GM23338 (cell line): ENCODE results near the gene TAOK2. TPM values are rescaled to one million over a fixed set of nuclear protein-coding genes. Genes with fewer than 3 reads are reported as not detected.

Experiments
- ATAC-seq: fragments of 200-7000 bp; cut with Tn5 transposase; 3 replicates; pipeline ENCODE4 v1.9.1; 2020
- DNase-seq: peaks from one replicate; pipeline ENCODE4 v3.0.0-alpha.2; 2015; ENCODE audit warnings: low spot score
- H2AFZ ChIP-seq: fragments of 200-600 bp; sonication (generic); 2 replicates; pipeline ENCODE4 v1.8.0; 2016; ENCODE audit warnings: antibody characterized with exemption, mild to moderate bottlenecking, moderate library complexity
- H3F3A ChIP-seq: fragments of 200-600 bp; sonication (generic); replicated peaks from 2 replicates; pipeline ENCODE4 v1.8.0; 2017; ENCODE audit warnings: antibody characterized with exemption, mixed run types, low read depth
- H3K27ac ChIP-seq: fragments of 200-600 bp; sonication (generic); 2 replicates; pipeline ENCODE4 v1.6.1; 2016; ENCODE audit warnings: low read depth
- H3K27me3 ChIP-seq: fragments of 200-600 bp; sonication (generic); 2 replicates; pipeline ENCODE4 v1.8.0; 2016; ENCODE audit warnings: mild to moderate bottlenecking, mixed run types, moderate library complexity; ENCODE audit not compliant: insufficient read depth
- H3K36me3 ChIP-seq: fragments of 200-600 bp; sonication (generic); 2 replicates; pipeline ENCODE4 v1.8.0; 2016; ENCODE audit warnings: mild to moderate bottlenecking; ENCODE audit not compliant: insufficient read depth
- H3K4me1 ChIP-seq: fragments of 200-600 bp; sonication (generic); 2 replicates; pipeline ENCODE4 v1.8.0; 2016; ENCODE audit warnings: mild to moderate bottlenecking, moderate library complexity; ENCODE audit not compliant: insufficient read depth
- H3K4me2 ChIP-seq: fragments of 200-600 bp; sonication (generic); 2 replicates; pipeline ENCODE4 v1.7.1; 2017; ENCODE audit warnings: mixed run types
- H3K4me3 ChIP-seq: fragments of 200-600 bp; sonication (generic); 2 replicates; pipeline ENCODE4 v1.6.1; 2016; ENCODE audit warnings: mixed run types
- H3K79me2 ChIP-seq: fragments of 200-600 bp; sonication (generic); replicated peaks from 2 replicates; pipeline ENCODE4 v1.8.0; 2017; ENCODE audit warnings: mild to moderate bottlenecking; ENCODE audit not compliant: insufficient read depth
- H3K9me2 ChIP-seq: fragments of 200-600 bp; sonication (generic); 2 replicates; pipeline ENCODE4 v1.8.0; 2017; ENCODE audit not compliant: insufficient read depth
- H4K20me1 ChIP-seq: fragments of 200-600 bp; sonication (generic); replicated peaks from 2 replicates; pipeline ENCODE4 v1.8.0; 2017; ENCODE audit warnings: mild to moderate bottlenecking; ENCODE audit not compliant: insufficient read depth
- H3K27ac Mint-ChIP-seq: 2 replicates; pipeline ENCODE4 v1.8.0; 2020; ENCODE audit warnings: inconsistent platforms, mild to moderate bottlenecking, moderate library complexity, mixed read lengths
- H3K27me3 Mint-ChIP-seq: 3 replicates; pipeline ENCODE4 v1.8.0; 2022; ENCODE audit warnings: low read depth, mild to moderate bottlenecking, moderate library complexity, mixed read lengths, inconsistent platforms; ENCODE audit not compliant: insufficient read depth, poor library complexity
- H3K36me3 Mint-ChIP-seq: 3 replicates; pipeline ENCODE4 v1.8.0; 2021; ENCODE audit warnings: low read depth, mild to moderate bottlenecking, inconsistent platforms, moderate library complexity, mixed read lengths
- H3K4me1 Mint-ChIP-seq: 3 replicates; pipeline ENCODE4 v1.8.0; 2020; ENCODE audit warnings: mild to moderate bottlenecking, inconsistent platforms, mixed read lengths
- H3K4me3 Mint-ChIP-seq: 3 replicates; pipeline ENCODE4 v1.8.0; 2021; ENCODE audit warnings: moderate library complexity, mild to moderate bottlenecking, inconsistent platforms, mixed read lengths
- H3K9me3 Mint-ChIP-seq: 3 replicates; pipeline ENCODE4 v1.8.0; 2020; ENCODE audit warnings: moderate library complexity, mild to moderate bottlenecking, inconsistent platforms, mixed read lengths
- EZH2 ChIP-seq: fragments of 200-600 bp; sonication (generic); IDR thresholded peaks from one replicate; pipeline ENCODE4 v1.8.0; 2017; ENCODE audit warnings: antibody characterized with exemption, mild to moderate bottlenecking, low read depth; ENCODE audit not compliant: unreplicated experiment
- polyA plus RNA-seq: library from polyadenylated mRNA; unstranded; fragments of >200 nt; fragmentation: Nextera tagmentation; extraction: Ambion mirVana; gene quantifications from 2 replicates; pipeline ENCODE4 v1.2.1, GENCODE V29; 2016
- total RNA-seq: library from RNA; depleted of rRNA; stranded (reverse); fragments of >200 nt; shearing (Covaris generic); gene quantifications from 2 replicates; pipeline ENCODE4 v1.2.3, GENCODE V29; 2014
- TF ChIP-seq, protein P1 (sequence below): IDR thresholded peaks from 2 replicates; pipeline ENCODE4 v1.6.1; 2016; ENCODE audit warnings: antibody characterized with exemption
- TF ChIP-seq, protein P2 (sequence below), 2 experiments: fragments of 200-600 bp in 1 of 2; sonication (generic) in 1 of 2; conservative IDR thresholded peaks; 2 replicates each; pipeline versions ENCODE4 v1.5.1 to v1.6.1; 2016 to 2017; ENCODE audit warnings: antibody characterized with exemption in 2 of 2, low read depth in 2 of 2, mild to moderate bottlenecking in 2 of 2, moderate library complexity in 1 of 2
- TF ChIP-seq, protein P3 (sequence below): IDR thresholded peaks from one replicate; pipeline ENCODE4 v1.6.1; 2018; ENCODE audit warnings: antibody characterized with exemption; ENCODE audit not compliant: unreplicated experiment

TAOK2 gene
- total and polyA plus RNA-seq, 2 experiments from 2014 or later = 8.8 to 45.2 TPM

DNA sequence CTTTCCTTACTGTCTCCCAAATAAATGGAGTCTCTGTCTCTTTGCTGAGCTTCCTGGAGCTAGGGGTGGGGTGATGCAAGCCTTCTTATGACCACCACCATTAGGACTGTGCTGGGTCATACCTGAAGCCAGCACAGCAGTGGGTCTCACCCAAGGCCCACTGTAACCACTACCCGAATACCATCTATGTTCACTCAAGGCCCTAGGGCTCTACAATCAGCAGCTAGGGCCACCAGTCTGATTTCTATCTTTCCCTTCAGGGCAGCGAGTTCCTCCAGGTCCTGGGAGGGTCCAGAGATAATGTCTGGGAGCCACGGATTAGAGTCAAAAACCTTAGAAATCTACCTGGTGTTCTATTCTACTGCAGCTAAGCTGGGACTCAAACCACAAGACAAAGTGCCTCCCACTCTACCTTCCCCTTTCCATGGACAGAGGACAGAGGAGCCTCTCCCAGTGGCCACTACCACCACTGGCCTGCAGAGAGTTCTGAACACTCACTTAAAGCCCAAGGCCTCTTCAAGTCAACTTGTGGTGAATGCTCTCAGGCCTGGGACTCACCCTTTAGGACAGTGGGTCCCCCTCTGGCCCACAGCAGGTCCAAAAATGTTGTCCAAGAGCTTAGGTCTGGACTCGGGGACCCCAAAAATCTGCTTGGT is 22.7 kb upstream of the TAOK2 start:
- Mint-ChIP-seq H3K27me3 (peaks cover 7% of the 10 kb centered on the region), H3K4me1 (peaks cover 8% of the 10 kb centered on the region; the same call in 2 of the 3 replicates), H3K4me3 (no peak overlapping the region), H3K36me3 (no peaks in the 10 kb centered on the region), H3K9me3 (peaks cover 3% of the 10 kb centered on the region; the same call in 2 of the 3 replicates), H3K27ac (no peak overlapping the region)
- DNase-seq (no peak), ATAC-seq (no peak)
- 0 out of 2 replicates have a peak, but pooled peaks cover 4% of the 10 kb centered on the region for H3K4me1 ChIP-seq
- no peaks in the 10 kb centered on the region for H3F3A ChIP-seq
- no peak overlapping the region for H3K4me2 ChIP-seq
- H2AFZ ChIP-seq = no peak overlapping the region
- H3K27ac ChIP-seq = no peak overlapping the region
- no peak overlapping the region for H3K4me3 ChIP-seq
- H3K9me2 ChIP-seq = no peaks in the 10 kb centered on the region
- TF ChIP-seq, protein P1, sequence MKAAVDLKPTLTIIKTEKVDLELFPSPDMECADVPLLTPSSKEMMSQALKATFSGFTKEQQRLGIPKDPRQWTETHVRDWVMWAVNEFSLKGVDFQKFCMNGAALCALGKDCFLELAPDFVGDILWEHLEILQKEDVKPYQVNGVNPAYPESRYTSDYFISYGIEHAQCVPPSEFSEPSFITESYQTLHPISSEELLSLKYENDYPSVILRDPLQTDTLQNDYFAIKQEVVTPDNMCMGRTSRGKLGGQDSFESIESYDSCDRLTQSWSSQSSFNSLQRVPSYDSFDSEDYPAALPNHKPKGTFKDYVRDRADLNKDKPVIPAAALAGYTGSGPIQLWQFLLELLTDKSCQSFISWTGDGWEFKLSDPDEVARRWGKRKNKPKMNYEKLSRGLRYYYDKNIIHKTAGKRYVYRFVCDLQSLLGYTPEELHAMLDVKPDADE = no peak
- TF ChIP-seq EZH2 = no peak
- no peaks in the 10 kb centered on the region for H3K79me2 ChIP-seq
- H3K36me3 ChIP-seq = no peaks in the 10 kb centered on the region
- no peaks in the 10 kb centered on the region for H4K20me1 ChIP-seq
- no peaks in the 10 kb centered on the region for H3K27me3 ChIP-seq

DNA sequence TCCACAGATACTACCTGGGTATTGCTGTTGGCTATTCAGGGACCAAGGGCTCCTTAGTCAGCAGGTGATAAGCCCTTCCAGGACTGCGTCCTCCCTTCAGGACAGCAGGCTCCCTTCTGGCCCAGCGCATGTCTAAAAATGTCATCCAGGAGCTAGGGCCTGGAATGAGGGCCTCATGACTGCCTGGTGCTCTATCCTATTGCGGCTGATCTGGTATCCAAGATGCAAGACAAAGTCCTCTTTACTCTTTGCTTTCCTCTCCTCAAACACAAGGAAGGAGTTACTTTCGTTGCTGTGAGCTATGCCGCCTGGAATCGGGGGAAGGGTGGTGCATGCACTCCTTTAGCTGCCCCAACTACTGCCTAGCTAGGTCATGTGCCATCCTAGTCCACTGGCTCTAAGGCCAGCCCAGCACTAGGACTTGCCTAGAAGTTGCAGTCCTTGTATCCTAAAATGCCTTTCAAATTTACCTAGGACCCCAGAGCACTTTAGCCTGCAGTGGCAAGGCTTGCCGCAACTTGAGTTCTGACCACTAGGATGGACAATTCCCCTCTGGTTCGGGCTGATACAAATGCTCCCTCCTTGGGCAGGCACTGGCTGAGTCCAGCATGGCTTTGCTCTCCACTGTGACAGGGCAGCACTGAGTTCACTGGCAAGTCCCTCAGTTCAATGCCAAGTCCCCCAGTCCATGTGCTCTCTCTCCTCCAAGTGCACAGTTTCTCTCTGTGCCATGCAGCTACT is 21.9 kb upstream of the TAOK2 start:
- Histone ChIP-seq H3K27ac (no peak overlapping the region), H3K4me3 (no peak overlapping the region), H3K36me3 (no peaks in the 10 kb centered on the region), H3K4me2 (no peak overlapping the region), H3K4me1 (0 out of 2 replicates have a peak, but pooled peaks cover 4% of the 10 kb centered on the region), H3K79me2 (no peaks in the 10 kb centered on the region), H3K9me2 (no peaks in the 10 kb centered on the region), H2AFZ (peak overlapping the region; percentile 94), H4K20me1 (no peaks in the 10 kb centered on the region), H3K27me3 (no peaks in the 10 kb centered on the region), H3F3A (no peaks in the 10 kb centered on the region)
- DNase-seq = peak; percentile 52
- Mint-ChIP-seq H3K27me3 (peaks cover 7% of the 10 kb centered on the region), H3K9me3 (peaks cover 3% of the 10 kb centered on the region; the same call in 2 of the 3 replicates), H3K27ac (no peak overlapping the region), H3K4me1 (peaks cover 8% of the 10 kb centered on the region; the same call in 2 of the 3 replicates), H3K4me3 (no peak overlapping the region), H3K36me3 (no peaks in the 10 kb centered on the region)
- TF ChIP-seq, protein P2, sequence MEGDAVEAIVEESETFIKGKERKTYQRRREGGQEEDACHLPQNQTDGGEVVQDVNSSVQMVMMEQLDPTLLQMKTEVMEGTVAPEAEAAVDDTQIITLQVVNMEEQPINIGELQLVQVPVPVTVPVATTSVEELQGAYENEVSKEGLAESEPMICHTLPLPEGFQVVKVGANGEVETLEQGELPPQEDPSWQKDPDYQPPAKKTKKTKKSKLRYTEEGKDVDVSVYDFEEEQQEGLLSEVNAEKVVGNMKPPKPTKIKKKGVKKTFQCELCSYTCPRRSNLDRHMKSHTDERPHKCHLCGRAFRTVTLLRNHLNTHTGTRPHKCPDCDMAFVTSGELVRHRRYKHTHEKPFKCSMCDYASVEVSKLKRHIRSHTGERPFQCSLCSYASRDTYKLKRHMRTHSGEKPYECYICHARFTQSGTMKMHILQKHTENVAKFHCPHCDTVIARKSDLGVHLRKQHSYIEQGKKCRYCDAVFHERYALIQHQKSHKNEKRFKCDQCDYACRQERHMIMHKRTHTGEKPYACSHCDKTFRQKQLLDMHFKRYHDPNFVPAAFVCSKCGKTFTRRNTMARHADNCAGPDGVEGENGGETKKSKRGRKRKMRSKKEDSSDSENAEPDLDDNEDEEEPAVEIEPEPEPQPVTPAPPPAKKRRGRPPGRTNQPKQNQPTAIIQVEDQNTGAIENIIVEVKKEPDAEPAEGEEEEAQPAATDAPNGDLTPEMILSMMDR (conservative IDR thresholded peaks at IDR 0.05; ENCODE audit: low read depth in 2 of 2) = peak; percentile 31 to 47; a peak in 3 of 4 replicates
- TF ChIP-seq, protein P3, sequence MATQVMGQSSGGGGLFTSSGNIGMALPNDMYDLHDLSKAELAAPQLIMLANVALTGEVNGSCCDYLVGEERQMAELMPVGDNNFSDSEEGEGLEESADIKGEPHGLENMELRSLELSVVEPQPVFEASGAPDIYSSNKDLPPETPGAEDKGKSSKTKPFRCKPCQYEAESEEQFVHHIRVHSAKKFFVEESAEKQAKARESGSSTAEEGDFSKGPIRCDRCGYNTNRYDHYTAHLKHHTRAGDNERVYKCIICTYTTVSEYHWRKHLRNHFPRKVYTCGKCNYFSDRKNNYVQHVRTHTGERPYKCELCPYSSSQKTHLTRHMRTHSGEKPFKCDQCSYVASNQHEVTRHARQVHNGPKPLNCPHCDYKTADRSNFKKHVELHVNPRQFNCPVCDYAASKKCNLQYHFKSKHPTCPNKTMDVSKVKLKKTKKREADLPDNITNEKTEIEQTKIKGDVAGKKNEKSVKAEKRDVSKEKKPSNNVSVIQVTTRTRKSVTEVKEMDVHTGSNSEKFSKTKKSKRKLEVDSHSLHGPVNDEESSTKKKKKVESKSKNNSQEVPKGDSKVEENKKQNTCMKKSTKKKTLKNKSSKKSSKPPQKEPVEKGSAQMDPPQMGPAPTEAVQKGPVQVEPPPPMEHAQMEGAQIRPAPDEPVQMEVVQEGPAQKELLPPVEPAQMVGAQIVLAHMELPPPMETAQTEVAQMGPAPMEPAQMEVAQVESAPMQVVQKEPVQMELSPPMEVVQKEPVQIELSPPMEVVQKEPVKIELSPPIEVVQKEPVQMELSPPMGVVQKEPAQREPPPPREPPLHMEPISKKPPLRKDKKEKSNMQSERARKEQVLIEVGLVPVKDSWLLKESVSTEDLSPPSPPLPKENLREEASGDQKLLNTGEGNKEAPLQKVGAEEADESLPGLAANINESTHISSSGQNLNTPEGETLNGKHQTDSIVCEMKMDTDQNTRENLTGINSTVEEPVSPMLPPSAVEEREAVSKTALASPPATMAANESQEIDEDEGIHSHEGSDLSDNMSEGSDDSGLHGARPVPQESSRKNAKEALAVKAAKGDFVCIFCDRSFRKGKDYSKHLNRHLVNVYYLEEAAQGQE = no peak
- peak; percentile 91 for ATAC-seq
